ENCODE results near the gene SLC6A2.
"Not testable (repeated sequence)": the region's sequence is repeated elsewhere in the genome, so short reads cannot be mapped to it uniquely, and the experiment has no call there.

Gene SLC6A2

DNA sequence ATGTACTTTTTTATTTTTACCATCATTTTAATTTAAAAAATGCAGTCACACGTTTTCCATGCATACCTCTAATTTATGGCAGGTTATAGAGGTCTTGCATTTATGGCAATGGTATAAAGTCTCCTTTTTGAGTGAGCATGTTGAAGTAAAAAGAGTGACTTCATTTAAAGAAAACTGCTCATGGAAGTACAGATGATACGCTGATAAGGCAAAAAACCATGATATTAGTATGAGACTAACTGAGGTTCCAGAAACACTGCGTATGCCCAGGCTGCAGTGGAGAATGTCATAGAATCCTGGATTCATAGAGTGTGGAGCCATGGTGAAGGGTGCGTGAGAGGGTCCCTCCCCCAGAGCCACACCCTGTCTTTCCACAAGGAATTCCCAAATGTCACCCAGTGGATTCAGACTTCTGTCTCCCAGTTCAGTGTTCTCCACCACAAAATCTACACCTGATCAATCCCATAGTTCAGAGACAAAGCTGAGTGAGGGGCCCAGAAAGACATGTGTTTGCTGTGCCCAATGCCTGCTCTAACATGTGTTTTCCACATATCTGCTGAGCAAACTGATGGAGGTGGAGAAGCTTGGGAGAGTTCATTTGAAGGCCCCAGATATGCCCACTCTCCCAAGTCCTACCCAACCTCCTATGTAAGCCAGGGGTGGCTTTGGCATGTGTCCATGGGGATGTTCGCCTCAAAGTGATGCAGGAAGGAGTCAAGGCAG is 69.4 kb downstream of the SLC6A2 start:
- no peak for DNase-seq

DNA sequence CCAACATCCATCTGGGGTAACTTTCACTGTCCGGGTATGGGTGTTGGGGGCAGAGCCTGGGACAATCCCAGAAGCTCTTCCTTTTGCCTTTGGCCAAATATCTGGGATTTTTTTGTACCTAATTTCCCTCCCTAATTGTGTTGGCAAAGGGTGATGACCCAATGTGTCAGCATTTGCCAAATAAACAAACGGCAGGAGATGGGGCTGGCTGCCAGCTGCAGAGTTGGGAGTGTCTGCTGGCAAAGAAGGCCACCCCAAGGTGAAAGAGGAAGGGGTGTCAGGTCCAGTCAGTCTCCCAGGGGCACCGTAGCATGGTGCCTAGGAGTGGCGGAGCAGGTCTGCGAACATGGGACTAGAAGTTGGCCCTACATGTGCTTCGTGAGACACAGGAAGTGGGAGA is 73.0 kb downstream of the SLC6A2 start:
- no peak for DNase-seq

DNA sequence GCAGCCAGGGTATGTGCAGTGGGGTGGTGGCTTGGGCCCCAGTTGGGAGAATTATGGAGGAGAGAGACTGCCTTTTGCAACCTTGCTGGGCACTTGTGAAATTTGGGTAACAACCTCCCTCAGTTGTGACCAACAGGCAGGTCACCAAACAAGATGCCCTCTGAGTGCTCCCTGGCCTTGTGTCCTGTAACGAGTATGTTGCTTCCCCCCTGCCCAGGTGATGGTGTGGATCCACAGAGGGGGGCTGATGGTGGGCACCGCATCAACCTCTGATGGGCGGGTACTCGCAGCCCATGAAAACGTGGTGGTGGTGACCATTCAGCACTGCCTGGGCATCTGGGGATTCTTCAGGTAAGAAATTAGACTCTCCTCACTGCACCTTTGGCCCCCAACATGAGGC is 74.3 kb downstream of the SLC6A2 start:
- no peak for DNase-seq

DNA sequence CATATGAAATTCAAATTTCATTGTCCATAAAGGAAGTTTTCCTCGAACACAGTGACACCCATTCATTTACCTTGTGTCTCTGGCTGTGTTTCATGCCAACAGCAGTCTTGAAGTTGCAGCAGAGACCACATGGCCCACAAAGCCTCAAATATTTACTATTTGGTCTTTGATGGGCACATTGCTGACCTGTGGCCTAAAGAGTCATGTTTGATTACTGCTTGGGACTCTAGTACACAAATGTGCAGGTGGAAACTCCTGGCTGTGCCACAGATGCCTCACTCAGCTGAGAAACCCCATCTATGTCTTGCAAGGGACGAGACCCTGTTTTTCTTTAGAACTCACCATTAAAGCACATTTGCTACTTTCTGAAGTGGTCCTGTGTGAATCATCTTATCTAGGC is 76.7 kb downstream of the SLC6A2 start:
- DNase-seq, result no peak

DNA sequence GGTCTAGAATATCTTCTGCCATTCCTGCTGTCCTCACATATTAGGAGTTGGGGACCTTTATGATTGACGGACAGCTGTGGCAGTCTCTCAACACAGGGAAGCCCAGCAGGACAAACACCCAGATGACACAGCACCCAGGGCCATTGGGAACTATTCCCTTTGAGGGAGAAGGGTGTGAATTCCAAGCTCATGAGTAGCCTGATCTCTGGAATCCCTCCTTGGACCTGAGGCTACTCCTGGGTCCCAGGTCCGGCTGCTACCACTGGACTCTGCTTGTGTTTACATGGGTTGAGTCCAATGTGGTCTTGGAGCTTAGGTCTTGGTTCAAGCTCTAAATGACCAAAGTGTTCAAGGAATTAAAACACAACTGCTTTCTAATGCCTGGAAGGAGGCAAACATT is 78.9 kb downstream of the SLC6A2 start:
- DNase-seq, result no peak

DNA sequence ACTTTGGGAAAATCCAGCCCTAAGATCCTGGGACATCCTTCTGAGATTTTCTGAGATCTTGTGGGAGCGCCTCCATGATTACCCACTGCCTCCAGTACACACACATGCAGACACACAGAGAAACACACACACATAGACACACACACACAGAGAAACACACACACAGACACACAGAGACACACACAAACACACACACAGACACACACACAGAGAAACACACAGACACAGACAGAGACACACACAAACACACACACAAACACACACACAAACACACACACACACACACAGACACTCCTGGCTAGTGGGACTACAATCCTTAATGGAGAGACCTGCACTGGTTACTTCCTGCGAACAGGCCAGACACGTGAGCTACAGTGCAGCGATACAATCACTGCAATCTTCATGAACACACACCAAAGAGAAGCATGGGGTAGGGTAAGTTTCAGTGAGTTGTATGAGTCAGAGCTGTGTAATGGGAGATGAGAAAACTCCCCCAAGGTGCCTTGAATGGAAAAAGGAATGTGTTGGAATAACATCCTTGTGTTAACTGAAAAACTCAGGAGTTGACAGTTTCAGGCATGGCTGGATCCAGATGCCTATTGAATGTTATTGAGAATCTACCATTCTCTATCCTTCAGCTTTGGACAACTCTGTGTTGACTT is 79.5 kb downstream of the SLC6A2 start:
- no peak for DNase-seq

DNA sequence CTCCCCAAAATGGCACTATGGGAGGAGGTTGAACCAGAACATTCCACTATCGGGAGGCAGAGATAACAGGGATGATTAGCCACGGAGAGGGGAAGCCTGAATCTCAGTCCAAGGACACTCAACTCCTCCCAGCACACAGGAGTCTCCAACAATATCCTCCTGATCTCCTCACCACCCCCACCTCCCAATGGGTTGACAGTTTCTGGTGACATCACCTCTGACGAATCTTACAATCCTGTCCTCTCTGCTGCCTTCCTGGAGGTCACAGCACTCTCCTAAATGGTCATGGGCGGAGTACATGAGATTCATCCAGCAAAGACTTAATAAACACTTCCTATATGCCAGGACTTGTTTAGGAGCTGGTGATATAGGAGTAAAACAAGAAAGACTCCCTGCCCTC is 80.9 kb downstream of the SLC6A2 start:
- no peak for DNase-seq

DNA sequence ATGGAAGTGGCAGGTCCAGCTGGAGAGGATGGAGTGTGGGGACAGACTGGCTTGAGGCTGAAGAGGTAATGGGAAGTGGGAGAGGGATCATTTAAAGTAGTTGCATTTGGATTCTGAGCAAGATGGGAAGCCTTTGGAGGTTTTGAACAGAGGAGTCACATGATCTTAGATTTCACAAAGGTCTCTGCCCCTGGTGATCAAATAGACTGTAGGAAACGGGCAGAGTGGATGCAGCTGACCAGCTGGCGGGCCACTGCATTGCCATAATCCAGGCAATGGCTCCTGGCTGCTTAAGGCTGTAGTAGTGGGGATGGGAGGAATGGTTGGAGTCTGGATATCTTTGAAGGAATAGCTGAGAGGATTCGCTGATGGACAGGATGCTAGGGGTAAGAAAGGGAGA is 81.5 kb downstream of the SLC6A2 start:
- no peak for DNase-seq

DNA sequence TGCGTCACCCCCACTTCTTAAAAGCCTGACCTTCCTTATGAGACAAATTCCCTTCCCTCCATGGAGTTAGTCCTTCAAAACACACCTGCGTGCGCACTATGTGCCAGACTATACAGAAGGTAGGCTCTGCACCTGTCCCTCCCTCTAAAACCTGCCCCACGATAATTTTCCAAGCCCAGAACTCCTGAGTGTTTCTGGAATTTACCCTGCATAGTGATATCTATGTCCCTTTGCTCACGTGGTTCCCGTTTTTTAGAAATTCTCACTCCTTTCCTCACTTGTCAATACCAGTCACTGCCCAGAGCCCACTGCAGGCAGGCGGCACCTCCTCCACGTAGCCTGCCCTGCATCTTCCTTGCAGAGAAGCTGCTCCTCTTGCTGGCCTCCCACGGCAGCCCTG is 82.2 kb downstream of the SLC6A2 start:
- no peak for DNase-seq

DNA sequence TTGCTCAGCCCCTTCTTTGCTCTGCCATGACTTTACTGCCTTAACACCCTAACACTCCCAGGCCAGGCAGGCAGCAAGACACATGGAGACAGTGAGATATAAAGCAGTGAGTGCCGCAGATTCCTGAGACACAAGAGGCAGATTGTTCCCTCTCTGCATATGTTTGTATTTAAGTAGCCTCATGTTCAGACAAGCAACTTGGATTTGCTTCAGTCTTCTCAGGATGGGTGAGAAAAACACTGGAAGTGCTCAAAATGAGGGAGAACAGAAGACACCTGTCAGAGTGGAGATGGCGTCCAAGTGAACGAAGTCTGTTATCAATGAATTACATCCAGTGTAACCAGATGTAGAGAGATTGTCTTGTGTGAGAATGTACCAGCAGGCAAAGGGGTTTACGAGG is 90.3 kb downstream of the SLC6A2 start:
- DNase-seq, result no peak

DNA sequence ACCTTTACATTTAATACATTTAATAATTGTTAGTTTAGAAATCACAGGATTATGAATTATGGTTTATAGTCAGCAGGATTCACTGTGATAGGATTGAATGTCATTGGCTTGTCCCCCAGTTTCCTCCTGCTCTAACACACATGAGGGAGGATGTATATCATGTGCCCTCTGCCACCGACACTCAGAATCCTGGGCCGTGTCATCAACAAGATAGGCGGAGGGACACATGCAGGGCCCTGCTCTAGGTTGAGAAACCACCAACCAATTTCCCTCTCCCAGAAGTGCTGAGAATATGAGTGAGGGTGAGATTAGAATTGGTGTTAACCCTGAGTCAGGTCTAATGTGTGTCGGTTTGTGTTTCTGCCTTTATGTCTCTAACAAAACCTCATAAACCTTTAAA is 92.0 kb downstream of the SLC6A2 start:
- no peak for DNase-seq

DNA sequence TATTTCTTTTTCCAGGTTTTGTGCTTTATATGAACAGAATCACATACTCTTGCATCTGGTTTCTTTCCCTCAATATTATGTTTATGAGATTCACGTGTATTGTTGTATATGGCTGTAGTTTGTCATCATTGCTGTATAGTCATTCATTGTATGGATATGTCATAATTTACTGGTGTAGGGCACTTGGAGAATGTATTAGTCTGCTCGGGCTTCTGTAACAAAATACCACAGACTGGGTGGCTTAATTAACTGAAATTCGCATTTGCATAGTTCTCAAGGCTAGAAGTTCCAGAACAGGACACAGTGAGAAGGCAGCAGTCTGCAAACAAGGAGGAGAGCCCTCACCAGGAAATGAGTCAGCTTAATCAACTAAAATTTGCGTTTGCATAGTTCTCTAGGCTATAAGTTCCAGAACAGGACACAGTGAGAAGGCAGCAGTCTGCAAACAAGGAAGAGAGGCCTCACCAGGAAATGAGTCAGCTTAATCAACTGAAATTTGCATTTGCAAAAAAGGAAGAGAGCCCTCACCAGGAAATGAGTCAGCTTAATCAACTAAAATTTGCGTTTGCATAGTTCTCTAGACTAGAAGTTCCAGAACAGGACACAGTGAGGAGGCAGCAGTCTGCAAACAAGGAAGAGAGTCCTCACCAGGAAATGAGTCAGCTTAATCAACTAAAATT is 96.8 kb downstream of the SLC6A2 start:
- not testable (repeated sequence) for DNase-seq

DNA sequence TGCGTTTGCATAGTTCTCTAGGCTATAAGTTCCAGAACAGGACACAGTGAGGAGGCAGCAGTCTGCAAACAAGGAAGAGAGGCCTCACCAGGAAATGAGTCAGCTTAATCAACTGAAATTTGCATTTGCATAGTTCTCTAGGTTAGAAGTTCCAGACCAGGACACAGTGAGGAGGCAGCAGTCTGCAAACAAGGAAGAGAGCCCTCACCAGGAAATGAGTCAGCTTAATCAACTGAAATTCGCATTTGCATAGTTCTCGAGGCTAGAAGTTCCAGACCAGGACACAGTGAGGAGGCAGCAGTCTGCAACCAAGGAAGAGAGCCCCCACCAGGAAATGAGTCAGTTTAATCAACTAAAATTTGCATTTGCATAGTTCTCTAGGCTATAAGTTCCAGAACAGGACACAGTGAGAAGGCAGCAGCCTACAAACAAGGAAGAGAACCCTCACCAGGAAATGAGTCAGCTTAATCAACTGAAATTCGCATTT is 97.4 kb downstream of the SLC6A2 start:
- DNase-seq, result peak; percentile 8
